Measurements from ENCODE around the gene SHANK1. TPM values are rescaled to one million over a fixed set of nuclear protein-coding genes. Genes with fewer than 3 reads are reported as not detected.

The SHANK1 gene
- total and polyA plus RNA-seq, 2 of the 4 experiments (the other 2 are of a cell fraction), result 6.1 to 6.7 TPM

DNA sequence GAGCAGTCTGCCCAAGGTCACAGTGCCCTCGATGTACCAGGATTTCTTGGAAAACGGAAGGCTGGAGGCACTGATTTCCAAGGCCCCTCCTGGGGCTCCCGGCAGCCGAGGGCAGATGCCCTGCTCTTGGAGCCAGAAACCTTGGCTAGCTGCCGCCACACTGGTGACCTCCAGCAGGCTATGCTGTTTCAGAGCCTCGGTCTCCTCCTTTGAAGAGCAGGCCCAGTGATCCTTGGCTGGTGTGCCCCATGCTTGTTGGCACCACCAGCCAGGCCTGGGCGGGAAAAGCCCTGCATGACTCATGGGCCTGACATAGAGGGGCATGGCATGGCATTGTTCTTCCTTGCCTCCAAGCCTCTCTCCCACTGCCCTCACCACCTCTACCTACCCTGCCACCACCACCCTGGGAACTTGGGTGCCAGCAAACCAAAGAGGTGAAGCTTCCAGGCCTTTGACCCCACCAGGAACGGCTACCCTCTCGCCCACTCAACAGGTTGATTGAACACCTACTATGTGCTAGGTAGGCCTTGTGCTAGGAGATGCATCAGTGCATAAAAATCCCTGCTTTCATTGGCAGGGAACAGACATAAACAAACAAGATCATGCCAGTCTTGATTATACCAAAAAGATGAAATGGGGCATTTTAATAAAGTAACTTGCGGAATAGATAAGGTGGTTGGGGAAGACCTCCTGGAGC is 2.0 kb upstream of the SHANK1 start:
- H3K23ac ChIP-seq (ENCODE audit: low read depth, low read length), result no peak overlapping the region
- ATAC-seq (ENCODE audit: low read depth) (no peak), DNase-seq (no peak)
- in situ Hi-C loops (cut with MboI; ENCODE audit: low sequenced_read_pairs), result loop anchor here (5.0 kb wide), 1 partner anchor 344 kb away; the partner anchor contains the start of gene NR1H2
- H3K27ac ChIP-seq (ENCODE audit: insufficient read depth, low read length), result no peak overlapping the region
- H3K4me2 ChIP-seq (ENCODE audit: low read depth, low read length), result no peak overlapping the region
- intact Hi-C loops (cut with micrococcal nuclease), result loop anchor here (5.0 to 10.0 kb wide), 2 partner anchors 201 to 383 kb away; partner anchors contain the start of gene CTU1
- no peak overlapping the region for H2BK20ac ChIP-seq (ENCODE audit: low read depth, low read length)
- peak overlapping the region; percentile 11 for H2AFZ ChIP-seq (replicated peaks; ENCODE audit: low read length, poor library complexity)
- peaks cover 26% of the 10 kb centered on the region for H3K9me1 ChIP-seq (ENCODE audit: insufficient read depth, low read length)
- H4K8ac ChIP-seq (ENCODE audit: low read depth in 2 of 2, low read length in 2 of 2), result no peak overlapping the region
- no peaks in the 10 kb centered on the region for H3K9me3 ChIP-seq (ENCODE audit: control insufficient read depth, insufficient read depth, low read length)
- H3K9ac ChIP-seq (ENCODE audit: low read depth, low read length), result no peak overlapping the region
- no peak overlapping the region; the same call in 1 of the 2 replicates for H3K4ac ChIP-seq (ENCODE audit: low read depth, low read length)
- POLR2A ChIA-PET (ENCODE audit: unreplicated experiment), result no interaction called here
- no peak overlapping the region for H4K91ac ChIP-seq (ENCODE audit: insufficient read depth, low read depth, low read length)
- no peak overlapping the region for H3K56ac ChIP-seq (ENCODE audit: extremely low read depth, insufficient read depth, low read length)
- no peak overlapping the region for H3K4me3 ChIP-seq (ENCODE audit: insufficient read depth, low read depth, low read length)
- H4K20me1 ChIP-seq (ENCODE audit: insufficient read depth, low read length), result 0 out of 2 replicates have a peak, but pooled peaks cover 9% of the 10 kb centered on the region
- H3K79me1 ChIP-seq (ENCODE audit: low read depth in 1 of 2, low read length in 2 of 2), result peaks cover 14 to 48% of the 10 kb centered on the region in 2 experiments
- H3K14ac ChIP-seq (replicated peaks; ENCODE audit: low read depth, low read length), result no peak overlapping the region
- peaks cover 19% of the 10 kb centered on the region for H3K4me1 ChIP-seq (ENCODE audit: control insufficient read depth, insufficient read depth, low read length)
- H2BK5ac ChIP-seq (ENCODE audit: low read depth, low read length, poor library complexity, severe bottlenecking), result no peak overlapping the region
- no peak overlapping the region for H4K5ac ChIP-seq (ENCODE audit: low read depth, low read length)
- H2AK9ac ChIP-seq (replicated peaks; ENCODE audit: low read depth, low read length, poor library complexity), result peak overlapping the region; percentile 95
- H3K36me3 ChIP-seq (ENCODE audit: control insufficient read depth, insufficient read depth, low read length), result peaks cover 2% of the 10 kb centered on the region
- BruUV-seq (replicated peaks), result no TSS peak
- no peaks in the 10 kb centered on the region for H3K27me3 ChIP-seq (ENCODE audit: control insufficient read depth, insufficient read depth, low read length)
- no peak overlapping the region for H2BK15ac ChIP-seq (ENCODE audit: low read depth, low read length)
- no peak overlapping the region for H3K18ac ChIP-seq (ENCODE audit: low read depth, low read length)
- dilution Hi-C loops (cut with HindIII; ENCODE audit: low sequenced_read_pairs, unreplicated experiment), result no loop called here
- CTCF ChIA-PET, result interaction anchor here (0.6 kb wide), 1 partner anchor 1422 kb away, joined by 3 read pairs; no protein-coding TSS in a partner anchor
- 82% methylated on average over 6 of the region's 10 CpGs; no CpG with 5 or more reads in 1 of the 2 experiments for WGBS, 2 experiments (ENCODE audit: extremely low coverage in 2 of 2, insufficient read length in 1 of 2)
- peak overlapping the region; percentile 95 for H2AK5ac ChIP-seq (ENCODE audit: low read depth, low read length)
- H2BK120ac ChIP-seq (ENCODE audit: low read depth, low read length), result no peak overlapping the region
- TF ChIP-seq MAZ (IDR thresholded peaks at IDR 0.05; ENCODE audit: borderline replicate concordance, low read depth, low read length) (no peak), MXI1 (IDR thresholded peaks at IDR 0.05; ENCODE audit: borderline replicate concordance, low read depth, low read length) (no peak), POLR2A (IDR thresholded peaks at IDR 0.05; ENCODE audit: low read depth, low read length) (no peak), NFE2L2 (IDR thresholded peaks at IDR 0.05; ENCODE audit: low read depth, low read length) (no peak), RCOR1 (IDR thresholded peaks at IDR 0.05; ENCODE audit: insufficient replicate concordance, low read length) (no peak), RAD21 (IDR thresholded peaks at IDR 0.05; ENCODE audit: low read length) (no peak), BHLHE40 (IDR thresholded peaks at IDR 0.05; ENCODE audit: low read depth, low read length) (no peak), MAFK (IDR thresholded peaks at IDR 0.05; ENCODE audit: low read depth, low read length) (no peak), CHD1 (IDR thresholded peaks at IDR 0.05; ENCODE audit: low read depth, low read length) (no peak), CEBPB (IDR thresholded peaks at IDR 0.05; ENCODE audit: low read depth, low read length) (no peak), FOS (IDR thresholded peaks at IDR 0.05; ENCODE audit: low read depth, low read length) (no peak), SMC3 (IDR thresholded peaks at IDR 0.05; ENCODE audit: low read depth, low read length) (no peak)
- TF ChIP-seq, protein P1, sequence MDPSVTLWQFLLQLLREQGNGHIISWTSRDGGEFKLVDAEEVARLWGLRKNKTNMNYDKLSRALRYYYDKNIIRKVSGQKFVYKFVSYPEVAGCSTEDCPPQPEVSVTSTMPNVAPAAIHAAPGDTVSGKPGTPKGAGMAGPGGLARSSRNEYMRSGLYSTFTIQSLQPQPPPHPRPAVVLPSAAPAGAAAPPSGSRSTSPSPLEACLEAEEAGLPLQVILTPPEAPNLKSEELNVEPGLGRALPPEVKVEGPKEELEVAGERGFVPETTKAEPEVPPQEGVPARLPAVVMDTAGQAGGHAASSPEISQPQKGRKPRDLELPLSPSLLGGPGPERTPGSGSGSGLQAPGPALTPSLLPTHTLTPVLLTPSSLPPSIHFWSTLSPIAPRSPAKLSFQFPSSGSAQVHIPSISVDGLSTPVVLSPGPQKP (IDR thresholded peaks at IDR 0.05; ENCODE audit: borderline replicate concordance, low read depth, low read length), result no peak
- TF ChIP-seq, protein P2, sequence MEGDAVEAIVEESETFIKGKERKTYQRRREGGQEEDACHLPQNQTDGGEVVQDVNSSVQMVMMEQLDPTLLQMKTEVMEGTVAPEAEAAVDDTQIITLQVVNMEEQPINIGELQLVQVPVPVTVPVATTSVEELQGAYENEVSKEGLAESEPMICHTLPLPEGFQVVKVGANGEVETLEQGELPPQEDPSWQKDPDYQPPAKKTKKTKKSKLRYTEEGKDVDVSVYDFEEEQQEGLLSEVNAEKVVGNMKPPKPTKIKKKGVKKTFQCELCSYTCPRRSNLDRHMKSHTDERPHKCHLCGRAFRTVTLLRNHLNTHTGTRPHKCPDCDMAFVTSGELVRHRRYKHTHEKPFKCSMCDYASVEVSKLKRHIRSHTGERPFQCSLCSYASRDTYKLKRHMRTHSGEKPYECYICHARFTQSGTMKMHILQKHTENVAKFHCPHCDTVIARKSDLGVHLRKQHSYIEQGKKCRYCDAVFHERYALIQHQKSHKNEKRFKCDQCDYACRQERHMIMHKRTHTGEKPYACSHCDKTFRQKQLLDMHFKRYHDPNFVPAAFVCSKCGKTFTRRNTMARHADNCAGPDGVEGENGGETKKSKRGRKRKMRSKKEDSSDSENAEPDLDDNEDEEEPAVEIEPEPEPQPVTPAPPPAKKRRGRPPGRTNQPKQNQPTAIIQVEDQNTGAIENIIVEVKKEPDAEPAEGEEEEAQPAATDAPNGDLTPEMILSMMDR (conservative IDR thresholded peaks at IDR 0.05; ENCODE audit: low read depth, low read length), result no peak
- TF ChIP-seq, protein P3, sequence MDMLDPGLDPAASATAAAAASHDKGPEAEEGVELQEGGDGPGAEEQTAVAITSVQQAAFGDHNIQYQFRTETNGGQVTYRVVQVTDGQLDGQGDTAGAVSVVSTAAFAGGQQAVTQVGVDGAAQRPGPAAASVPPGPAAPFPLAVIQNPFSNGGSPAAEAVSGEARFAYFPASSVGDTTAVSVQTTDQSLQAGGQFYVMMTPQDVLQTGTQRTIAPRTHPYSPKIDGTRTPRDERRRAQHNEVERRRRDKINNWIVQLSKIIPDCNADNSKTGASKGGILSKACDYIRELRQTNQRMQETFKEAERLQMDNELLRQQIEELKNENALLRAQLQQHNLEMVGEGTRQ (IDR thresholded peaks at IDR 0.05; ENCODE audit: low read depth, low read length), result no peak
